HL-60/S4 (cell line): ENCODE data around the gene LEFTY2.
"Not testable (repeated sequence)": the region's sequence is repeated elsewhere in the genome, so short reads cannot be mapped to it uniquely, and the experiment has no call there.

Experiments
- in situ Hi-C: fragments of 300-500 bp; cut with MboI; formaldehyde crosslinking; loops from 2 replicates; pipeline ENCODE4 v1.14.3; 2022; ENCODE audit warnings: low sequenced_read_pairs

The LEFTY2 gene

GRCh38 chr1:225941187-225941941 is at the start of gene LEFTY2:
LEFTY2 (minus strand) TSS chr1:225941220; CDS start chr1:225941140, 80 bp downstream.
- in situ Hi-C loops: no loop called here

DNA sequence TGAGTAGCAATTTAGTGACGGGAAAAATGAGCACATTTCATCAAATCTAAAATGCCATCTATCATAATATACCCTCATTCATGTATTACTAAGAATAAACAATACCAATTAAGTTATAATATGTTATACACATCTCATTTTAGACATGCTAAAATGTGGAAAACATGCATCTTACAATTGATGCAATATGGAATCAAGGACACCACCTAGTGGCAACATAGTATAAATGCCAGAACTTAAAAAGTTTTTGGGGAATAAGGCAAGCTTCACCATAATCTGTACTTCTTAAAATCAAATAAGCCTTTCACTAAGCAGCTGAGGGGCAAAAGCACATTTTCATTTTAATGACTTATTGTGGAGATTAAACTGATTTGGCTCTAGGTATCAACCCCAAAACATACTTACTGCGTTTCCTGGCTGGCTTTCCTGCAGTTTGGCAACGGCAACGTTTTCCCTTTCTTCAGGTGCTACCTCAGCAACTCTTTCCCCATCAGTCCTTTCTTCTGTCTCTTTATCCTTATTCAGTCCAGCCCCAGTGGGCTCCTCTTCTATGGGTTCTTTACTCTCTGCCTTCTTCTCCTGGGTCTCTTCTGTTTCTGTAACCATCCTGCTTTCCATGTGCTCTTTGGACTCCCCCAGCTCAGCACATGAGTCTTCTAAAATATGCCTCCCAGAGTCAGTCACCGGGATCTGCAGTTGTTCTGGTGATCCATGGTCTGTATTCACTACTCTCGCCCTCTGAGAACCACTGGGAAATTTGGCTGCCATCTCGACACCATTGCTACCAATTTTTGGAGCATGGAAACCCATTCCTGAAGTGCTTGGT is 46.7 kb upstream of the LEFTY2 start:
- in situ Hi-C loops: no loop called here

DNA sequence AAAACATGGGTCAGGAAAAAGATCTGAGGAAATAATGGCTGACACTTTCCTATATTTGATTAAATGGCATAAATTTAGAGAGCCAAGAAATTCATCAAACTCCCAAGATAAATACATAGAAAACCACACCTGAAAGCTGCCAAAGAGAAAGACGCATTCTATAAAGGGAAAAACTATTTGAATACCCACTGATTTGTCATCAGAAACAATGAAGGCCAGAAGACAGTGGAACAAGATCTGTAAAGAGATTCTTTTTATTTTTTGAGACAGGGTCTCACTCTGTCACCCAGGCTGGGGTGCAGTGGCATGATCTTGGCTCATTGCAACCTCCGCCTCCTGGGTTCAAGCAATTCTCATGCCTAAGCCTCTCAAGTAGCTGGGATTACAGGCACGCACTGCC is 40.7 kb upstream of the LEFTY2 start:
- in situ Hi-C loops: loop anchor here (5.0 kb wide), 1 partner anchor 514 kb away; no protein-coding TSS in a partner anchor

DNA sequence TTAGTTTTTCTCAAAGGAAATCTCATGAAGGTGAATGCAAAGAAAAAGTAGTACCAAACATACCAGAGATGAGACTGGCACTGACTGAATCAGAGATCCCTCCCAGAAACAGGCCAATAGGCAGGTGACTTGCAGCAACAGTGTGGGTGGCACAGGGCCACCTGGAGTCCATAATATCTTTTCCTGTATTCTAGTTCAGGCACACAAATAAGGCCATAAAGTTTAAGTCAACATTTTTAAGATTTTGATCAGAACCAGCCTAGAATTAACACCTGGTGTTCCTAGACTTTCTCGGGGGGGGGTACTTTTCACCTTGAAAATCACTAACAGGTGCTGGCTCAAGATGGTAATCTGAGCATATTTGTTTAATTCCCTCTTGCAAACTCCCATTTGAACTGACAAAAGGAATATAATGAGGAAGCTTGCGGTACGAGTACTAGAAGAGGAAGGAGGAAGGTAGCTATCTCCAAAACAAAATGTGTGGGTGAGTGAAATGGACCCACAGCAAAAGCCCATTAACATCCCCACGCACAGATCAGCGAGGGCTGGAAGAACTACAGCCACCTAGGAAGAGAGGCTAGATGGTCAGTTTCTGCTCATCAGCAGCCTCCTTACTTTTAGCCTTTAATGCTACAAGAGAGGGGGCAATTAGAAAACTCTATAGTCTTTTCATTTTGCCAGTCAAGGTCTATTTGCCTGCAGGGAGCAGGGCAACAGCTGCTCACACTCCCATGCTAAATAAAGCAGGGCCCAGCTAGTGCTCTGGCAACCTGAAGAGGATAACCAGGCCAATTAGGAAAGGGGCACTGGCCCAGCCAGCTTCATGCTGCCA is 39.2 kb upstream of the LEFTY2 start:
- in situ Hi-C loops: loop anchor here (5.0 kb wide), 1 partner anchor 513 kb away; no protein-coding TSS in a partner anchor

DNA sequence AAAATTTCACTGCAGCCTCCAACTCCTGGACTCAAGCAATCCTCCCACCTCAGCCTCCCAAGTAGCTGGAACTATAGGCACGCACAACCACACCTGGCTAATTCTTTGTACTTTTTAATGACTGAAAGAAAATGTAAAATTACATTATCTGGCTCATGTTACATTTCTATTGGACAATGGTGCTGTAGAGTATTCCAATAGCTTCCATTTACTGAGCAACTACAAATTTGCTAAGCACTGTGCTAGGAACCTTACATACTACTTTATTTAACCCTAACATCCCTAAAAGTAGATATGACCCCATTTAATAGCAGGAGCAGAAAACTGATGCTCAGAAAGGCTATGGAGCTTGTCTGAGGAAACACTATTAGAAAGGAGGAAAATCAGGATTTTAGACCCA is 38.4 kb upstream of the LEFTY2 start:
- in situ Hi-C loops: no loop called here

- in situ Hi-C loops: no loop called here
These were observed 37.1 kb upstream of the LEFTY2 start for GRCh38 chr1:225977937-225978748.

- in situ Hi-C loops: not testable (repeated sequence)
These were observed 34.1 kb upstream of the LEFTY2 start for GRCh38 chr1:225975146-225975545.

- in situ Hi-C loops: no loop called here
These were observed 33.4 kb upstream of the LEFTY2 start for GRCh38 chr1:225974454-225974853.

DNA sequence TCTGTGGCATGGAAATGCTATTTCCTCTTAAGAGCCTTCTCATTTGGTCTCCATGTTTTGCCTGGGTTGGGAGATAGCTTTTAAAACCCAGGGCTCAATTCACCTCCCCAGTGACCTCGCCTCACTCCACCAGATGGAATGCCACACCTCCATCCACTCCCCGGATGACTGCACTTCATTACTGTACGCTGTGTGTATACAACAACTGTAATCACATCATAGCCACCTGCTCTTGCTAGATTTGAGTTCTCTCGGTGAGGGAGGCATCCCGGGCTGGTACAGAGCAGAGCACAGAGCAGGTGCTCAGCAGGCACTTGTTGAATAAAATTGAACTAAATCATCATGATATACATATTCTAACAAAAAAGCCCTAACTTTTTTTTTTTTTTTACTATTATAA is 32.1 kb upstream of the LEFTY2 start:
- in situ Hi-C loops: no loop called here

- in situ Hi-C loops: no loop called here
These were observed 31.5 kb upstream of the LEFTY2 start for GRCh38 chr1:225972344-225973152.

GRCh38 chr1:225970592-225971157 is 29.7 kb upstream of the LEFTY2 start:
- in situ Hi-C loops: not testable (repeated sequence)

GRCh38 chr1:225969751-225970150 is 28.7 kb upstream of the LEFTY2 start:
- in situ Hi-C loops: not testable (repeated sequence)

DNA sequence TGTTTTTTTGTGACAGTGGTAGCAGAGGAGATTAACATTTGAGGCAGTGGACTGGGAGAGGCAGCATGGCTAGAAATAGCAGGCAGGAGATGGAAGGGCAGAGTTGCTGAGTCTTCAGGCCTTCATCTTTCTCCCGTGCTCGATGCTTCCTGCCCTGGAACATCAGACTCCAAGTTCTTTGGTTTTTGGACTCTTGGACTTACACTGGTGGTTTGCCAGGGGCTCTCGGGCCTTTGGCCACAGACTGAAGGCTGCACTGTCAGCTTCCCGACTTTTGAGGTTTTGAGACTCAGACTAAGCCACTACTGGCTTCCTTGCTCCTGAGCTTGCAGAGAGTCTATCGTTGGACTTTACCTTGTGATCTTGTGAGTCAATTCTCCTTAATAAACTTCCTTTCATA is 24.2 kb upstream of the LEFTY2 start:
- in situ Hi-C loops: no loop called here

GRCh38 chr1:225963735-225964530 is 22.9 kb upstream of the LEFTY2 start:
- in situ Hi-C loops: no loop called here

- in situ Hi-C loops: no loop called here
These were observed 21.5 kb upstream of the LEFTY2 start for GRCh38 chr1:225962440-225962975.

DNA sequence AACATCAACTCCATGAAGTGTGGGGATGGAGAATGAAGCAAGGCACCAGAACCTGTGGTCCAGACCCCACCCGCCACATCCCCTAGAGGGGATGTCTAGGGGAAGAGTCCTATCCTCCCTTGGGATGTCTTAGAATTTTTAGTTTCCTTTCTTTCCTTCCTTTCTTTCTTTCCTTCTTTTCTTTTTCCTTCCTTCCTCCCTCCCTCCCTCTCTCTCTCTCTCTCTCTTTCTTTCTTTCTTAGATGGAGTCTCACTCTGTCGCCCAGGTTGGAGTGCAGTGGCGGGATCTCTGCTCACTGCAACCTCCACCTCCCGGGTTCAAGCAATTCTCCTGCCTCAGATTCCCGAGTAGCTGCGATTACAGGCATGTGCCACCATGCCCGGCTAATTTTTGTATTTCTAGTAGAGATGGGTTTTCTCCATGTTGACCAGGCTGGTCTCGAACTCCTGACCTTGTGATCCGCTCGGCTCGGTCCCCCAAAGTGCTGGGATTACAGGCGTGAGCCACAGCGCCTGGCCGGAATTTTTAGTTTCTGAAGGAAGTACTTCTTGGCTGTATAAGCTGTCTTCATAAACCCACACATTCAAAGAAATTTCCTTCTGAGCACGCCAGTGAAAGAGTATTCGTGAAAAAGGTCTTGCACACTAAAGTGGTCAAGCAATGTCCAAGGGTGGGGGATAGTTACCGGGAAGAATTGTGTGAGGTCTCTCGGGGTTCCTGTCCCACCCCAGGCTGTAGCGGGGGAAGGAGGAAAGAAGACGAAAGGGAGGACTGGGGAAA is 20.8 kb upstream of the LEFTY2 start:
- in situ Hi-C loops: no loop called here

DNA sequence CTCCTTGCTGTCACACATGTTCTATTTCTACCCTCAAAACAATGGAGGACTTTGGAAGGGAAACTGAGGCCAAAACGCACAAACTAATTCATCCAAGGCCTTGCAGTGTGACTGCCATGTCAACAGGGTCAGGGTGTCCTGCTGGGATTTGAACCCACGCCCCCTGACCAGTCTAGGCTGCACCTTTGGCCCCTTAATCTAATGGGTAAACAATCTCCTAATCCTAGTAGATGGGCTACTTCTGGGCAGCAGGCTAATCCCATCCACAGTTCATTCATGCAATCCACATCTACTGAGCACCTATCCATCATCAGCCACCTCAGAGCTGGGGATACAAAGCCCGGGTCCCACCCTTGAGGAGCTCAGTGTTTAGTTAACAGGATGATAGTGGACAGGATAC is 17.0 kb upstream of the LEFTY2 start:
- in situ Hi-C loops: no loop called here
